ENCODE results near the gene TAGLN2.

TAGLN2 gene

DNA sequence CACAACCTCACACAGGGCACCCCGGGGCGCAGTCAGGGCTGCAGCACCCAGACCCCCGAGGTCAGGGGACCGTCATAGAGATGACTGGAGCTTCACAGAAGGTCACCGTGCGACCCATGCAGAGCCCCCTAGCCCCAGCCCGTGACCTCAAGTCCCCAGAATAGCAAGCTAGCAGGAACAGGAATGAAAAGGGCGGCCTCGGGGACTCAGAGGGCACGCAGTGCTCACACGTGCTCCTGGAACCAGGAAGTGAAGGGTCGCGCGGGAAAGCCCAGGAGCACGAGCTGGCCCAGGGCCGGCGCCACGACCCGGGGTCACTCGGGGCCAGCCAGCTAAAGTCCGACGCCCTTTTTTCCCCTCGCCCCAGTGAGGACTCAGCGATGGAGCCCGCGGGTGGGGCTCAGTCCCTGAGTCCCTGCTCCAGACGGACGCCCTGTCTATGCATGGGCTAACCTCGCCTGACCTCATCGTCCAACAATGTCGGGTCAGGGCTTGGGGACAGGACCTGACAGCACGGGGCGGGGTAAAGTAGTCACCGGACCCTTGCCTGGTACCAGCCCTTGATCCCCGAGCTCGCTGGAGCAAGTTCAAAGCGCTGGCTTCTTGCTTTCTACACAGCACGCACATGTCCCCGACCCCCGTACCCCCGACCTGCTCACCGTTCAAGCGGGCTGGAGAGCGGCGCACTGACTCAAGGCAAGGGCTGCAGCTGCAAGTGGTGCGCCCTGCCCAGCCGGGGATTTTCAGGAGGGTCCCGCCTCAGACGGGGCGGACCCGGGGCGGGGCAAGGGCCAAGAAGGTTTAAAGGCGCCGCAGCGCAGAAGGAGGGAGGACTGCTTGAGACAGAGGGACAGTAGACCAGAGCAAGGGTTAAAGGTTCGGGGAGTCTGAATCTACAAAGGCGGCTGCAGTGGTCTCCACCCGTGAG lies at the start of gene TAGLN2:
Gene TAGLN2 (minus strand): TSS at position 717 of the 928 bp plus-strand sequence. CDS start 4,998 bp downstream, outside the sequence.
- peak; percentile 96 for DNase-seq

DNA sequence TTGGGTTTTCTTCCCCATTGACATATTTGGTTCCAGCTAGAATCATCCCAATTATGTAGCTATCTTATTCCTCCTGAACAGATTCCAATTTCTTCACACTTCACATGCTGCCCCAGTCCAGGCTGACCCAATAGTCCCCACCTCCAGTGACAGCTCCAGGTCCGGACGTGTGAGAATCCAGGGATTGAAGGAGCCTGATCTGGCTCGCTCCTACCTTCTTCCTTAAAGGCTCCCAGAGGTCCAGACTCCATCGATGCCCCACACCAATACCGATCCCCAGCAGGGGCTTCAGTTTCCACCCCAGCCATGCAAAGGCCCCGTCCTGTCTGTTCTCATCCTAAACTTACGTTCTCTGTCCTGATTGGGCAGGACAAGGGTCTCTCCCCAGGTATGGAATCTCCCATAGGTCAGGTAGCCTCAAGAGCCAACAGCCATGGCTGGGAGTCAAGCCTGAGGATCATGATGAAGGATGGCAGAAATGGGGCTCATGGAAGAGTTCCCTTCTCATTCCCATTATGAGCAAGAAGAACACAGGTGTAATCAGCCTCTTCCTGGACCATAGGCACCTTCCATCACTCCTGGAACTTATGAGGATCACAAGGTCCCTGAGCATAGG lies 49.2 kb upstream of the TAGLN2 start:
- DNase-seq: no peak

DNA sequence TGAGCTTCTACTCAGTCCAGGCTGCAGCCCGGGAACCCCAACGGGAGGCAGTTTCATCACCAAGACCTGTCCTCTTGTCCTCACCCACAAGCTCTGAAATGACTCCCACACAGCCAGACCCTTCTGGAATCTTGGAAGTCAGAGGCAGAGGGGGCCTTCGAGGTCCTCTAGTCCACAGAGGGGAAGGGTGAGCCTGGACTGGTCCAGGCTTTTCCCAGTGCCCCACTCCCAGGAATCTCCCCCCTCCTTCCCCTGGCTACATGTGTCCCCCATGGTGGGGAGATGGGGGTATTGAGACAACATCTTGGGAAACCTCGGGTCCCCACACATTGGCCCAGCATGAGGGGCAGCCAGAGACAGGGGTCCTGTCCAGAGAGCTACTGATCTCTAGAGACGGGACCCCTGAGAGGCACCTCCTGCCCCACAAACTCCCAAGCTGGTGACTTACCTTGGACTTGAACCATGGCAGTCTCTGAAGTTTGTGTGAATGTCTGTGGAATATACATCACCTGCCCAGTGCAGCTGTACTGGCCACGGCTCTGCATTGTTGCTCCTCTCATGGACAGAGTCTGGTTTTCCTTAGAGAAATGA lies 48.1 kb upstream of the TAGLN2 start:
- no peak for DNase-seq

DNA sequence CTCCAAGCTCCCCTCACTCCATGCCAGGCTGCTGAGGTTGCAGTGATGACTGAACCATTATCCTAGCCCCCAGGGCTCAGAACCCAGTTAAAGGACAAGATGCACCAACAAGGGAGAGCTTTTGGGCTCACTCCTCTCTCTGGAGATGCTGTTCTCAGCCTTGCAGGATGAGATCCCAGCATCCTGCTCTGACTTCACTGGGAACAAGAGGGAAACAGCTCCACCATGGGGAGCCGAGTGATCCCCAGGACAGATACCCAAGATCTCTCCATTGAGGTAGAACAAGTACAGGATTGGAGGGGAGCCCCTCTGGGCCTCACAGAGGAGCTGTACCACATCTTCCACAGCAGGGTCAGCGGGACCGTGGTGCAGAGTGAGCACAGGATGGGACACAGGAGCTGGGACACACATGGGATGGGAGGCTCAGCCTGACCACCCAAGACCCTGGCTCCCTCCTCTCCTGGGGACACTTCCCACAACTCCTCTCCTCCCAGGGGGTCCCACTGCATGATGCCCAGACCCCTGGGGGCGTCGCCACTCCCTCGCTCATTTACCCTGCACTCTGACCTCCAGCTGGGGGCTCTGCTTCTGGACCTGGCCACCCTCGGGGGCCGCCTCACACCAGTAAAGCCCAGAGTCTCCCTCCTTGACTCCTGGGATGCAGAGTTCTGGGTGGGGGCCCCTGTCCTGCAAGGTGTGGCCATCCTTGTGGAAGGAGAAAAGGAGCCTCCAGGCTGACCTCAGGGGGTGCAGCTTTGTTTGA lies 47.3 kb upstream of the TAGLN2 start:
- DNase-seq: no peak

DNA sequence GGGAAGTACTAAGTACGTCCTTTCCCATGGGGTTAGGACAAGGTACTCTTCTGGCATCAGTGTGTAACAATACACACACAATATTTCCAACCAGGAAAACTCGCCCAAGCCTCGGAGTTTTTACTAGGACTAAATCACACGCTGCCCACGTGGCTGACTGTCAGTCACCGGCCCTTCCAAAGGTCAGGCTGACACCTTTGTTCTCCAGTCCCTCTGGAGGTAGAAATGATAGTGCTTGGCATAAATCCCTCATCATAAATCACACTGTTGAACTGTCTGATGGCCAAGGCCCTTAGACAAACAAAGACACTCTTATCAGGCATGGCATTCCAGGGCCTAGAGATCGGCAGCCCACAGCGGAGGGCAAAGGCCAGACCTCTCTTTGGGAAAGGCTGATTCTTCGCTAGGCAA lies 45.6 kb upstream of the TAGLN2 start:
- DNase-seq: no peak

DNA sequence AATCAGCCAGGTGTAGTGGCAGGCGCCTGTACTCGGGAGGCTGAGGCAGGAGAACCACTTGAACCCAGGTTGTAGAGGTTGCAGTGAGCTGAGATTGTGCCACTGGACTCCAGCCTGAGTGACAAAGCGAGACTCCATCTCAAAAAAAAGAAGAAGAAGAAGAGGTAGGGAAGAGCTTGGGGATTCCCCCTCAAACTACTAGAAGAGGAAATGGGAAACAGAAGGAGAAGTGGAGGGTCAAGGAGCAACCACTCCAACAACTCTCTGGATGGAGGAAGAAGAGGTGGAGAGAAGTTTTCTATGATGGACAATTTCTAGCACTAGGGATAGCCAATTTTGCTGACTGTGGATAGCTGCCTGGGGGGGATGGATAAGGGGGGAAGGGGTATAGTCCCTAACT lies 43.6 kb upstream of the TAGLN2 start:
- no peak for DNase-seq

DNA sequence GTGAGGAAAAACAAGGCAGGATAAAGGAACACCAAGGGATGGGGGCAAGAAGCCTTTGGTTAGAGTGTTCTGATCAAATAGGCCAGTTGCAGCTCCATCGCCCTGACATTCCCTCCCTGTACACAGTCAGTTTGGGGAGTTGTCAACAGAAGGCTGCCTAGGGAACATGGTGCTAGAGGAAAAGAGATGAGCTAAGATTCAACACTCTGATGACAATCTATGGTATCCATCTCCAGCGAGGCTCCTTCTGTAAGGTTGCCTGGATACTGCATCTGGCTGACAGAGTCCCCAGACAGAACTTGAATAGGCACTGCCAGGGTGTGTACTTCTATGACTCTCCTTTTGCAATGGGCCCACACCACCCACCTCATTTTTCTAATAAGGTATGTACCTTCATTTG lies 40.0 kb upstream of the TAGLN2 start:
- no peak for DNase-seq

DNA sequence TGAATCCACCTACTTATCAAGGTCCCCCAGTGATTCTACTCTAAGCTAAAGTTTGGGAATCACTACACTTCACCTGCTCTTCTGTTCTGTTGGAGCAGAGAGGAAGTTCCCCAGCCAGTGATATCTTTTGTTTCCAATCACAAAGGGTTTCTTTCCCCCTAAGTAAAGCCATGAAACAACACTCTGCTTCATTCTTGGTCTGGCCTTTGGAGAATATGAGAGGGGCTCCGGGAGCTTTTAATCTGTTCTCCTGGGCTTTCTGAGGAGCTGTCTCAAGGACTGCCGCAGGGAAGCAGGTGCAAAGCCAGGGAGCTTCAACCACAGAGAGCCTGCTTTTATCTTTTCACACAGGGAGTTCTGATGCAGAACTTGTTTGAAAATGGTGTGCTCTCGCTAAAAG lies 38.8 kb upstream of the TAGLN2 start:
- DNase-seq: no peak

DNA sequence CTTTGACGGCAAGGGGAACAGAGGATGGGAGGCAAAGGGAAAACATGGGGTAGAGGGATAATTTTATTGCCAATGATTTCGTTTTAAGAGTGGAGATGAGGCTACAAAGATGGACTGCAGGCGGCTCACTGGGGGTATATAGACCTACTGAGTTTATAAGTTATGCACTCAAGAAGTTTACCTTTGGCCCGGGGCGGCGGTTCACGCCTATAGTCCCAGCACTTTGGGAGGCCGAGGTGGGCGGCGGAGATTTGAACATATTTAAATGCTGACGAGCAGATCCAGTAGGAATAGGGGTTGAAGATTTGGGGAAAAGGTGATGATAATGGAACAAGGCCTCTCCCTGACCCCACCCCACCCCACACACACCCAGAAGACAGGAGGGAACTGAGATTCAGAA lies 36.9 kb upstream of the TAGLN2 start:
- DNase-seq: no peak

DNA sequence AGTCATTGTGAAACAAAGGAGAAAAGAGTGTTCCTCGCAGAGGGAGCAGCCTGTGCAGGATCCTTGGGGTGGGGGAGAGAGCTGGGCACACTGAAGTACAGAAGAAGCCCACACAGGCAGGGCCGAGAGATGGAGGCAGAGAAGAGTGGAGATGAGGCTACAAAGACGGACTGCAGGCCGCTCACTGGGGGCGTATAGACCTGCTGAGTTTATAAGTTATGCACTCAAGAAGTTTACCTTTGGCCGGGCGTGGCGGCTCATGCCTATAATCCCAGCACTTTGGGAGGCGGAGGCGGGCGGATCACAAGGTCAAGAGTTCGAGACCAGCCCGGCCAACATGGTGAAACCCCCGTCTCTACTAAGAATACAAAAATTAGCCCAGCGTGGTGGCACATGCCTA lies 36.3 kb upstream of the TAGLN2 start:
- no peak for DNase-seq

DNA sequence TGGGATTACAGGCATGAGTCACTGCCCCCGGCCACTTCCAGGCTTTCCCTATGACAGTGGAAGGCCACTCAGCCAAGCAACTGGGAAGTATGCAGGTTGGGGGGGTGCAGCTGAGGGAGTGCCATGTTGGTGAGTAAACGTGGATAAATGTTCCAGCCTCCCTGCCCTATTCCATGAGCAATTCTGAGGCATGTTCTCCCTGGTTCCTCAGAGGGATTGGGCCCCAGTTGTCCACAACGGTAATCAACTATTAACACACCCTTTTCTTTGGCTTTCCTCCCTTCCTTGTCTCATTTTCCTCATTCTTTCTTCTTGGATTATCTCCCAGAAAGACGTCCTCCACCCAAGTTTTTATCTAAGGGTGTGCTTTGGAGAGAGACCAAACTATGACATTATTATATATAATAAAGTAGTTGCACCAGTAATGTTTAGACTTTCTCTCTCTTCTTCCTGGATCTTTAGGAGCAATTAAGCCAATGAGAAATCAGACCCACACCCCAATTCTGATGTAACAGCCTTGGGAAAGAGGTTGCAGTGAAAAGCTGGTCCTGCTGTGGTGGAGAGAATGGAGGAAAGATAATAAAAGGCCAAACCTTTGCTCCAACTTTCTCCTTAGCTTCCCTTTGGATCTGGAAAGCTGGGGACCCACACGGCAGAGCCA lies 35.5 kb upstream of the TAGLN2 start:
- DNase-seq: peak; percentile 60

DNA sequence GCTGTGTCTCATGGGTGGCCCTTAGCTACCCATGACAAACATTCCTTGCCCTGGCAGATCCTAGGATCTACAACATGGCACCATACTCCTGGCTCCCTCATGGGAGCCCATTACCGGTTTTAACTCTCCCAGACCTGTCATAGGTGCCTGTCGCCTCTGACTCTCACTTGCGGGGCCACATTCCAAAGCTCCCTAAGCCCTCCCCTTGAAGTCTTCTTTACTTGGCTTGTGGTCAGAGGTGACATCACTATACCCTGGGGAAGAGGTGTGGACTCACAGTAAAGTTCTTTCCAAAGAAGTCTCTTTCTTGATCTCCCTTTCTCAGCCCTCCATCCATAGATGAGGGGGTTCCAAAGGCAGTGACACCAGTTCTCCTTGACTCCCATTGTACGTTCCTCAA lies 34.1 kb upstream of the TAGLN2 start:
- DNase-seq: no peak

DNA sequence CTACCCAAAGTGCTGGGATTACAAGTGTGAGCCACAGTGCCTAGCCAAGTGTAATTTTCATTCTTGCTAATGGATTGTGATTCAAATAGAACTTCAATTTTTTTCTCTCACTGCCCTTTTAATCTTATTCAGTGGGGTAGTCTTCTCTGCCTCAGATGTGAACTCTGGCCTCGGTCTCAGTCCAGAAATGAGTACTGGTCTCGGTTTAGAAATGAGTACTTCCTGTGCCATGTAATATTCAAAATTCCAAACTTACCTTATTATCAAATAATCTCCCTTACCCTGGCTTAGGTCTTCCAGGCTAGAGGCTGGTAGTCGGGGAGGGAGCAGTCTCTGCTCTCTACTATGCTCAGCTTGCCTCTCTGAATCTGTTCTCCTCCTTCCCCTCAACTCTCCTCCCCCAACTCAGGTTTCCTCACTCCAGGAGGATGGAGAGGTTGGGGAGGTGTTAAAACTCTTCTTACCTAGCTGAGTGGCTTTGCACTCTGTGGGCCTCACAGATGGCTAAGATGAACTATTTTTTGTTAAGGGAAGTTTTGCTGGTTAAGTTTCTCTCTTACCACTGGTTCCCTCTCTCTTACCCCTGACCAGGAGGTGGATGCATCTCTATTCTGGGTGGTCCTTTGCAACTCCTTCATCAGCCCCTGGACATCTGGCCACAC lies 33.5 kb upstream of the TAGLN2 start:
- no peak for DNase-seq

DNA sequence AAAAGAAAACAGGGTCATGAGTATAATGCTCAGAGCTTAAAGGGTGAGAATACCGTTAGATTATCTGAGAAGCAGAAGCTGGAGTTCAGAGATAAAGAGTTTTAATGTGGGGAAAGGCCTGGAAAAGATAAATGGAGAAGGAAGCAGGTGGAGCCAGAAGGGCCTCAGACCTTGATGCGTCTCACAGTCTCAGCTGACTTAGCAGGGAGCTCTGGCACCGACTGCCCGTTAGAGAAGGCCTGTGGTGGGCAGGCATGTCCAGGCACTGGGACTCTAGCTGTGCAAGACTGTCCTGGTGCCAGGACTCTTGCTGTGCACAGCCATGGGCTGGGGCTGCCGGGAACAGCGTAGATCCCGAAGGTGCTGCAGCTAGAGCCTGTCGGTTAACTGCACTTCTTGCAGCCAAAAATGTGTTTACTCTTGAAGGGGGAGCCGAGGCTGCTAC lies 32.5 kb upstream of the TAGLN2 start:
- no peak for DNase-seq

DNA sequence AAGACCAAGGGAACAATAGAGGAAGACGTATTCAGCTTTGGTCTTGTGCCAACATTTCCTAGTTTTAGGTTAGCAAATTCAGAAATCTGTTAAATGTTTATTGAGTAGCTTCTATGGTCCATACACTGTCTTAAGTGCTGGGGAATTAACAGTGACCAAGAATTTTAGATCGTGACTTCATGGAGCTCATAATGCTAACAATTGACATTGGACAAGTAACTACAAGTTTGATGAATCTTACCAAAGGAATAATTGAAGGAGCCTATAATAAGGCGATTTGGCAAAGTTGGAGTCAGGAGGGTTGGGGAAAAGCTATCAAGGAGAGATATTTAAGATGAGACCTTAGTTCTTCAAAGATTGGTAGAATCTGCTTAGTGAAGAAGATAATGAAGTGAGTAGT lies 30.1 kb upstream of the TAGLN2 start:
- DNase-seq: no peak

DNA sequence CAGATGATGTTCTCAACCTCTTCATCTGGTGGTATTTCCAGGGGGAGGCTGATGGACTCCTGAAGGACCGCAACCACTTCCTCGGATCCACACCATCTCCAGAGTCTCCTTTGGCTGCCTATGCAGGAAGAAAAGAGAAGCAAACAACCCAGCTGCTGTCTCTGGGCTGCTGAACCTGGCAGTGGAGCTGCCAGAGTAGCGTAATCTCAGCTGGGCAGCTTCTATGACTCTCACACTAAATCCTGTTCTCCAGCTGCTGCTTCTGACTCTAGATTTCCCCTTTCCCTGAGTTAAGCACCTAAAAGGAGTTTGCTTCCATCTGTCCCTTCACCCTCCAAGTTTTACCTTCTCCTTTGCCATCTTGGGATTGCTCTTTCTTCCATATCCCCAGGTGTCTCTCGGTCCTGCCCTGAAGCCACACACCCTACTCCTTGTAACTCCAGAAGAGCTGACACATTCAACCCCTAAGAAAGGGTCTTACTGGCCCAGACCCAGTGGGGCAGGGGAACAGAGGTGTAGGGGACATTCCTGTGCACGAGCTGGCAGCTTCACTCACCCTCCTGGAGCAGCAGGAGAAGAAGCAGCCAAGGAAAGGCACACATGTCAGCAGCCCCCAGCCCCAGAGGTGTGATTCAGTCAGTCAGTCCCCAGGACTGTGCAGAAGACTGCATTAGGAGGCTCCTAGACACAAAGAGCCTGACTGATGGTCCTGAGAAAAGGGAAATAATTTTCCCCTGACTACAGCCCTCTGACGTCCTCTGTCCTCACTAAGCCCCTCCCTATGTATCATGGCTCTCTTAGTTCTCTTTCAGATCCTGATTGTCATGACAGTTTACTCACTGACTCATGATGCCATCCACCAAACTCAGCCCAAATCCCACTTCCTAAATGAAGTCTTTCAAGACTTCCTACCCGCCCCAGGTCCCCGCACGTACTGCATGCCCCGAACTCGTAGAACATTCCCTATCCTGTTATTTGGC lies 28.5 kb upstream of the TAGLN2 start, which contains the start of gene SLAMF9:
Gene SLAMF9 (minus strand): TSS at position 702 of the 980 bp plus-strand sequence. CDS start 100 bp downstream, at position 602.
- no peak for DNase-seq

DNA sequence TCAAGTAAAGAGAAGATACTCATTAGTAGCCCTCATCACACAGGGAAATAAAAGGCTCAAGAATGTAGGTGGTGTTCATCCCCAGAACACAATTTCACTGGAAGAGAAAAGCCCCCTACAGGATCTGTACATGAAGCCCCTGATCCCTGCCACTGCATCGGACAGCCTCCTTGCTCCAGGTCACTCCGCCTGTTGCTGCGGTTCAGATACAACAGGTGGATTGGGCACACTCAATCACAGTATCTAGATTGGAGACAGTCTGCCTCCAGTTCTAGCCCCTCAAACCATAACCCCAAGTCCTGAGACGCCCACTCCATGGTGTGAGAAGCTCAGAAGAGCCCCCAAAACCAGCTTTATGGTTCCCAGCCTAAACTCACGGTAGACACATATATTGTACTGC lies 27.6 kb upstream of the TAGLN2 start:
- DNase-seq: no peak

DNA sequence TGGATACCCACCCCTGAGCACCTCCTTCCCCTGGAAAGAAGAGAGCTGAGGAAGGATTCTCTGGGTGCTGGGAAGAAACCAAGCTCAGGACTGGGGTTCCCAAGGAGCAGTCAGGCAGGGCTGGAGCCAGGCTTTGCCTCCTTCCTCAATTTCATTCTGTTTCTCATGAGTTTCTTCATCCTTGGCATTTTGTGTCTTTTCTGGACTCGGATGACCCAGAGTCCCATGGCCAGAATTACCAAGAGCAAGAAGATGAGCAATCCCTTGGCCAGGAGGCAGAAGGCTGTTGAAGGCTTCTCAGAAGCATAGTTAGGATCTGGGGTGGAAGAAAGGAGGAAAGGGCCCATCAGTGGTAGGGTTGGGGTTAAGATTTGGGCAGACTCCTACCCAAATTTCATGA lies 26.2 kb upstream of the TAGLN2 start:
- no peak for DNase-seq

DNA sequence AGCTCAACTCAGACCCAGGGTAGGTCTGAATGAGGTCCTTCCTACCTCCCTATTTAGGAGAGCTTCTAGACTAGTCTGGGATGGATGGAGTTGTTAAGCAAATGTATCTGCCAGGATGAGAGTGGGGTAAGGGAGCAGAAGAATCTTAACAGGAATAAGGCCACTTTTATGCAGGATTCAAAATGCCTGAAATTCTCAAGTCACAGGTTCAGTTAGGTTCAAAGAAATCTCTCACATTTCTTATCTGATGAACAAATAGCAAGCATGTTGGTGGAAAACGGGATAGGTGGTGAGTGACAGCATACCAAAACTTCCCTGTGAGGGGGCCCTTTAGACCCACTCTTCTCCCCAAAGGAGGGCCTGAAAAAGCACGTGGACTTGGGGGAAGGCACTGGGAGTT lies 25.7 kb upstream of the TAGLN2 start:
- DNase-seq: no peak

DNA sequence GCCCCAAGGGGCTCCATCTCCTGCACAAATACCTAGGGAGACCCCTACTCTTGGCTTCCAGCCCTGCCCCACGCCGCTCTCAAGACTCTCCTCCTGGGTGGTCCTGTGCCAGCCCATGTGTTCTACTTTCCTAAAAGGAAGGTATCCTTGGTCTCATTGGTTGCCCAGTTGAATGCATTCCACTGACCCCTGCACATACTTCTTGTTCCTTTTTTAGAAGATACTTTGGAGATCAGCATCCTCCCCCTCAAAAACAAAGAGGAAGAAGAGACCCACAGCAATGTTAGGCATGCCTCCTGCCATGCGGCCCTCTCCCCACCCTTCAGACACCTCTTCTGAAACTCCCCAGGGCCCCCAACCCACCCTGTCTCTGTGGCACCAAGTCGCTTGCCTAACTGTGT lies 24.7 kb upstream of the TAGLN2 start:
- no peak for DNase-seq

DNA sequence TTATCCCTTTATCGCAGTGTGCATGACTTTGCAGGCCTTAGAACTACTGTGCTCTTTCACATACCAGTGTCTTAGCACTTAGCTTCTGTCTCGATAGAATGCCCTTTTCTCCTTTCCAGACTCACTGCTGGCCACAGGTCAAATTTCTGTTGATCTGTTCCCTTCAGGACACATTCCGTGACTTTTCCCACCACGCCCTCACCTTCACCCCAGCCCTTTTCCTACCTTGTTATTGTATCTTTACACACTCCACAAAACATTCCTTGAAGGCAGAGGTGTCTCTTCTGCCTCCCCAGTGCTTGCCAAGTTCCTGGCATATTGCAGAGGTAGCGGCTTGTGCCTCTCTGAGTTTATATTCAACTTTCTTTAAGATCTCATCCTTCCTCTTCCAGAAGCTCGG lies 23.8 kb upstream of the TAGLN2 start:
- no peak for DNase-seq
